ENCODE results near the gene EHMT2. TPM values are rescaled to one million over a fixed set of nuclear protein-coding genes. Genes with fewer than 3 reads are reported as not detected.

EHMT2 gene
- total and polyA plus RNA-seq, 2 of the 13 experiments (the other 11 are each of a cell fraction or from before 2014, with no cell fraction given), result 55.2 to 69.2 TPM

- TF ChIP-seq E2F1 (CRISPR knock-in tag; IDR thresholded peaks at IDR 0.05) (0 out of 2 replicates have a peak, but pooled peaks have one; percentile 12), MYNN (CRISPR knock-in tag; IDR thresholded peaks at IDR 0.05; ENCODE audit: low read depth) (no peak), ZSCAN9 (CRISPR knock-in tag; IDR thresholded peaks at IDR 0.05; ENCODE audit: borderline replicate concordance) (no peak), BRCA1 (CRISPR knock-in tag; IDR thresholded peaks at IDR 0.05) (no peak), CC2D1A (CRISPR knock-in tag; IDR thresholded peaks at IDR 0.05) (0 out of 2 replicates have a peak, but pooled peaks have one; percentile 62), SKIL (CRISPR knock-in tag; IDR thresholded peaks at IDR 0.05; ENCODE audit: borderline replicate concordance) (no peak), ZXDC (CRISPR knock-in tag; IDR thresholded peaks at IDR 0.05) (no peak), CBX2 (IDR thresholded peaks at IDR 0.05; ENCODE audit: low read depth, low read length) (no peak), CBX2 (CRISPR knock-in tag; IDR thresholded peaks at IDR 0.05; ENCODE audit: low read depth) (no peak), ZNF282 (IDR thresholded peaks at IDR 0.05; ENCODE audit: partially characterized antibody) (no peak), ZBTB21 (CRISPR knock-in tag; IDR thresholded peaks at IDR 0.05) (peak; percentile 66; the same call in 1 of the 2 replicates), TBP (CRISPR knock-in tag; IDR thresholded peaks at IDR 0.05) (no peak), SMAD3 (CRISPR knock-in tag; IDR thresholded peaks at IDR 0.05) (no peak), ATF4 (CRISPR knock-in tag; IDR thresholded peaks at IDR 0.05) (0 out of 4 replicates have a peak, but pooled peaks of 1 of the 2 experiments have one; percentile 16), THYN1 (CRISPR knock-in tag; IDR thresholded peaks at IDR 0.05; ENCODE audit: borderline replicate concordance, low read depth) (no peak), IKZF5 (CRISPR knock-in tag; IDR thresholded peaks at IDR 0.05) (no peak), KDM3A (CRISPR knock-in tag; IDR thresholded peaks at IDR 0.05; ENCODE audit: low read depth) (no peak), HDAC1 (CRISPR knock-in tag; IDR thresholded peaks at IDR 0.05) (0 out of 2 replicates have a peak, but pooled peaks have one; percentile 8), ISX (CRISPR knock-in tag; conservative IDR thresholded peaks at IDR 0.05) (no peak), ZNF713 (CRISPR knock-in tag; IDR thresholded peaks at IDR 0.05) (no peak), SOX6 (IDR thresholded peaks at IDR 0.05) (no peak), SOX6 (CRISPR knock-in tag; IDR thresholded peaks at IDR 0.05) (no peak), ZNF230 (CRISPR knock-in tag; IDR thresholded peaks at IDR 0.05) (no peak)
Measured at GRCh38 chr6:31836474-31837368, 60.8 kb downstream of the EHMT2 start (continued).

All from HepG2 (cell line).